ENCODE data around the gene BICD2. TPM values are rescaled to one million over a fixed set of nuclear protein-coding genes. Genes with fewer than 3 reads are reported as not detected.

The BICD2 gene
- total RNA-seq, 1 experiment from 2014 or later, result 40.6 TPM

DNA sequence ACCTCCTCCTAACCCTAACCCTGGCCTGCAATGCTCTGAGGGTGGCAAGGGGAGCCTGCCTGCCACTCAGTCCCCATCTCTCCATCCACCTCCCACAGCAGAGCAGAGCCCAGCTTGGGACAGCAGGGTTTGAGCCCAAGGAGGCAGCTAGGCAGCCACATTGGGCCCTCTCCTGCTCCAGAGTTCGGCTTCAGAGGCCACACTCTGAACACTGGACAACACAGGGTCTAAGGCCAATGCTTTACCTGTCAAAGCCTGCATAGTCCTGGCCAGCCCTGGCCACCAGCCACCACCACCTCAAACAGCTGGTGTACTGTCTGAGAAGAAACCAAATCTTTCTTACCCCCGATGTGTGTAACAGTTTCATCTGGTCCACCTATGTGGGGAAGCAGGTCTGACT is 5.2 kb downstream of the BICD2 start:
- no peaks in the 10 kb centered on the region for H3K9me3 ChIP-seq (ENCODE audit: insufficient read depth, low read depth)
- no peaks in the 10 kb centered on the region for H3K27me3 ChIP-seq (ENCODE audit: insufficient read depth, low read depth)
- no peaks in the 10 kb centered on the region for H3F3A ChIP-seq (ENCODE audit: insufficient read depth, low read depth)
- POLR2A ChIA-PET (ENCODE audit: unreplicated experiment), result no interaction called here
- peaks cover 8% of the 10 kb centered on the region; the same call in 1 of the 2 replicates for H3K4me1 ChIP-seq (replicated peaks; ENCODE audit: insufficient read depth)
- H3K79me2 ChIP-seq (ENCODE audit: low read depth), result peaks cover 85% of the 10 kb centered on the region
- CTCF ChIA-PET, result no interaction called here
- no peak for TF ChIP-seq EZH2 (IDR thresholded peaks at IDR 0.05; ENCODE audit: low read depth)
- TF ChIP-seq, protein P1, sequence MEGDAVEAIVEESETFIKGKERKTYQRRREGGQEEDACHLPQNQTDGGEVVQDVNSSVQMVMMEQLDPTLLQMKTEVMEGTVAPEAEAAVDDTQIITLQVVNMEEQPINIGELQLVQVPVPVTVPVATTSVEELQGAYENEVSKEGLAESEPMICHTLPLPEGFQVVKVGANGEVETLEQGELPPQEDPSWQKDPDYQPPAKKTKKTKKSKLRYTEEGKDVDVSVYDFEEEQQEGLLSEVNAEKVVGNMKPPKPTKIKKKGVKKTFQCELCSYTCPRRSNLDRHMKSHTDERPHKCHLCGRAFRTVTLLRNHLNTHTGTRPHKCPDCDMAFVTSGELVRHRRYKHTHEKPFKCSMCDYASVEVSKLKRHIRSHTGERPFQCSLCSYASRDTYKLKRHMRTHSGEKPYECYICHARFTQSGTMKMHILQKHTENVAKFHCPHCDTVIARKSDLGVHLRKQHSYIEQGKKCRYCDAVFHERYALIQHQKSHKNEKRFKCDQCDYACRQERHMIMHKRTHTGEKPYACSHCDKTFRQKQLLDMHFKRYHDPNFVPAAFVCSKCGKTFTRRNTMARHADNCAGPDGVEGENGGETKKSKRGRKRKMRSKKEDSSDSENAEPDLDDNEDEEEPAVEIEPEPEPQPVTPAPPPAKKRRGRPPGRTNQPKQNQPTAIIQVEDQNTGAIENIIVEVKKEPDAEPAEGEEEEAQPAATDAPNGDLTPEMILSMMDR (conservative IDR thresholded peaks at IDR 0.05), result no peak
- no peak overlapping the region for H2AFZ ChIP-seq
- no peak overlapping the region for H3K27ac ChIP-seq
- intact Hi-C loops (cut with micrococcal nuclease; ENCODE audit: unreplicated experiment), result no loop called here
- H4K20me1 ChIP-seq (ENCODE audit: insufficient read depth), result peaks cover 18% of the 10 kb centered on the region
- H3K36me3 ChIP-seq (ENCODE audit: low read depth), result no peaks in the 10 kb centered on the region; the same call in 1 of the 2 replicates
- H3K4me2 ChIP-seq, result no peak overlapping the region
- DNase-seq, result no peak
- H3K9me2 ChIP-seq (ENCODE audit: insufficient read depth), result no peaks in the 10 kb centered on the region
- BruUV-seq (replicated peaks), result no TSS peak
- no peak overlapping the region for H3K4me3 ChIP-seq

DNA sequence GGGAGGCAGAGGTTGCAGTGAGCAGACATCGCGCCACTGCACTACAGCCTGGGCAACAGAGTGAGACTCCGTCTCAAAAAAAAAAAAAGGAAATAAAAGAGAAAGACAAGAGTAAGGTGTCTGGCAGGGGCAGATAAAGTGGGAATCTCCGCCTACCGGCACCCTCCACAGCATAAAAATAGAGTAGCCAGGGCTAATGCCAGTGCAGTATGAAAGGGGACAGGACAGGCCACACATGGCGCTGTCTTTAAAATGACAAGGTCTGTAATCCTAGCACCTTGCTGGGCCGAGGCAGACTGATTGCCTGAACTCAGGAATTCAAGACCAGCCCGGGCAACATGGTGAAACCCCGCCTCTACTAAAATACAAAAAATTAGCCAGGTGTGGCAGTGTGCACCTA is 7.8 kb downstream of the BICD2 start:
- Histone ChIP-seq H3K27ac (no peak overlapping the region), H3K4me3 (no peak overlapping the region), H3K9me2 (ENCODE audit: insufficient read depth) (no peaks in the 10 kb centered on the region), H4K20me1 (ENCODE audit: insufficient read depth) (peaks cover 12% of the 10 kb centered on the region; the same call in 1 of the 2 replicates), H3K36me3 (ENCODE audit: low read depth) (no peaks in the 10 kb centered on the region; the same call in 1 of the 2 replicates), H3F3A (ENCODE audit: insufficient read depth, low read depth) (no peaks in the 10 kb centered on the region), H3K9me3 (ENCODE audit: insufficient read depth, low read depth) (no peaks in the 10 kb centered on the region), H3K79me2 (ENCODE audit: low read depth) (peaks cover 85% of the 10 kb centered on the region), H2AFZ (no peak overlapping the region), H3K4me2 (no peak overlapping the region), H3K4me1 (replicated peaks; ENCODE audit: insufficient read depth) (no peaks in the 10 kb centered on the region), H3K27me3 (ENCODE audit: insufficient read depth, low read depth) (no peaks in the 10 kb centered on the region)
- no TSS peak for BruUV-seq (replicated peaks)
- intact Hi-C loops (cut with micrococcal nuclease; ENCODE audit: unreplicated experiment), result no loop called here
- TF ChIP-seq EZH2 (IDR thresholded peaks at IDR 0.05; ENCODE audit: low read depth), result no peak
- TF ChIP-seq, protein P1 (conservative IDR thresholded peaks at IDR 0.05), result no peak
- ChIA-PET POLR2A (ENCODE audit: unreplicated experiment) (no interaction called here), CTCF (no interaction called here)
- no peak for DNase-seq

DNA sequence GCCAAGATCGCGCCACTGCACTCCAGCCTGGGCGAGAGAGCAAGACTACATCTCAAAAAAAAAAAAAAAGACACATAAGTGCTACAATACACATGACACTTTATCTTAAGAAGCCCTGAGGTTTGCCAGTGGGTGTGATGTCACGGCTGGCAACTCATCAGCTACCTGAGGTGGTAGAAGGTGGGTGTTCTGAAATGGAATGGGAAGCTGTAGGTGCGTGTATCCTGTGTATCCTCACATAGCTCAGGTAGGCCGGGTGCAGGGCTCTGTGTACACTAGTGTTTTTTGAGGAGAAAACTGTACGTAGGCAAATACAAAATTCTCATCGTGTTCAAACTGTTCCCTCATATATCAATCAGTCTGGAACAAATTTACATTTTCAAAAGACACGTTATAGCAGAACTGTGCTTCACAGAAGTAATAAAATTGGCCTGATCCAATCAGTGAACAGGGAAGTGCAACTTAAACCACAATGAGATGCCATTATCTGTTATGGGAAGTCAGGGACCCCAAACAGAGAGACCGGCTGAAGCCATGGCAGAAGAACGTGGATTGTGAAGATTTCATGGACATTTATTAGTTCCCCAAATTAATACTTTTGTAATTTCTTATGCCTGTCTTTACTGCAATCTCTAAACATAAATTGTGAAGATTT is 10.4 kb downstream of the BICD2 start:
- H2AFZ ChIP-seq, result no peak overlapping the region
- H3K36me3 ChIP-seq (ENCODE audit: low read depth), result no peaks in the 10 kb centered on the region; the same call in 1 of the 2 replicates
- no peak overlapping the region for H3K4me3 ChIP-seq
- H3K9me3 ChIP-seq (ENCODE audit: insufficient read depth, low read depth), result no peaks in the 10 kb centered on the region
- ChIA-PET POLR2A (ENCODE audit: unreplicated experiment) (no interaction called here), CTCF (no interaction called here)
- no TSS peak for BruUV-seq (replicated peaks)
- intact Hi-C loops (cut with micrococcal nuclease; ENCODE audit: unreplicated experiment), result no loop called here
- H3K79me2 ChIP-seq (ENCODE audit: low read depth), result peaks cover 84% of the 10 kb centered on the region
- H3K27ac ChIP-seq, result no peak overlapping the region
- no peaks in the 10 kb centered on the region for H3K4me1 ChIP-seq (replicated peaks; ENCODE audit: insufficient read depth)
- no peaks in the 10 kb centered on the region for H3K9me2 ChIP-seq (ENCODE audit: insufficient read depth)
- H3K4me2 ChIP-seq, result no peak overlapping the region
- no peaks in the 10 kb centered on the region for H3K27me3 ChIP-seq (ENCODE audit: insufficient read depth, low read depth)
- no peak for DNase-seq
- TF ChIP-seq EZH2 (IDR thresholded peaks at IDR 0.05; ENCODE audit: low read depth), result no peak
- TF ChIP-seq, protein P1 (conservative IDR thresholded peaks at IDR 0.05), result no peak
- peaks cover 23% of the 10 kb centered on the region; the same call in 1 of the 2 replicates for H4K20me1 ChIP-seq (ENCODE audit: insufficient read depth)
- peaks cover 8% of the 10 kb centered on the region; the same call in 1 of the 2 replicates for H3F3A ChIP-seq (ENCODE audit: insufficient read depth, low read depth)

Measured in PC-9 (cell line).